Central memory CD8-positive, alpha-beta T cell (primary cell): Measurements from ENCODE around the gene RYR2.
"Not testable (repeated sequence)": the region's sequence is repeated elsewhere in the genome, so short reads cannot be mapped to it uniquely, and the experiment has no call there.

Experiments used
- ATAC-seq: fragments of 150-1000 bp; cut with Tn5 transposase; replicated peaks from 2 replicates; pipeline ENCODE4 v1.10.0; 2022; ENCODE audit warnings: mild to moderate bottlenecking, moderate FRiP score, moderate number of reproducible peaks; ENCODE audit not compliant: poor library complexity, severe bottlenecking; ENCODE audit errors: extremely low read depth
- DNase-seq, 2 donors: peaks; one replicate each; pipeline ENCODE4 v3.0.0; 2021; ENCODE audit warnings: low spot score in 2 of 2
- H3K27ac Mint-ChIP-seq: one replicate; pipeline ENCODE4 v1.8.0; 2022; ENCODE audit warnings: low read depth, mild to moderate bottlenecking, moderate library complexity, mixed read lengths
- H3K27me3 Mint-ChIP-seq: one replicate; pipeline ENCODE4 v1.8.0; 2022; ENCODE audit warnings: mixed read lengths
- H3K36me3 Mint-ChIP-seq: one replicate; pipeline ENCODE4 v1.8.0; 2022; ENCODE audit warnings: mild to moderate bottlenecking, moderate library complexity, mixed read lengths; ENCODE audit not compliant: insufficient read depth
- H3K4me1 Mint-ChIP-seq: one replicate; pipeline ENCODE4 v1.8.0; 2022; ENCODE audit warnings: mixed read lengths
- H3K4me3 Mint-ChIP-seq: one replicate; pipeline ENCODE4 v1.8.0; 2022; ENCODE audit warnings: mild to moderate bottlenecking, moderate library complexity, mixed read lengths
- H3K9me3 Mint-ChIP-seq: one replicate; pipeline ENCODE4 v1.8.0; 2022; ENCODE audit warnings: mixed read lengths

The RYR2 gene

DNA sequence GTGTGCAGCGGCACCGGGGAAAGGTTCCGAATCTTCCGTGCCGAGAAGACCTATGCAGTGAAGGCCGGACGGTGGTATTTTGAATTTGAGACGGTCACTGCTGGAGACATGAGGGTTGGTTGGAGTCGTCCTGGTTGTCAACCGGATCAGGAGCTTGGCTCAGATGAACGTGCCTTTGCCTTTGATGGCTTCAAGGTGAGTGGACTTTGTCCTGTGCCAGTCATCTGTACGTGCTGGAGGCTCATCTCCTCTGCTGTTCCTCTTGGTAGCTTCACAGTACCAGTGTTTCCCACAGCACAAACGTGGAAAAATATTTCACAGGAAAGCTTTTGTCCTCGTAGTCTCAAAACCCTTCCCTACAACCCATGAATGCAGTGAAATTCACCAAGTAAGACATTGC lies 524.6 kb downstream of the RYR2 start:
- no peak overlapping the region for H3K4me3 Mint-ChIP-seq
- H3K9me3 Mint-ChIP-seq, result no peaks in the 10 kb centered on the region
- no peak overlapping the region for H3K27ac Mint-ChIP-seq
- no peak for DNase-seq
- H3K27me3 Mint-ChIP-seq, result peaks cover 7% of the 10 kb centered on the region
- H3K4me1 Mint-ChIP-seq, result no peaks in the 10 kb centered on the region
- no peak for ATAC-seq
- no peaks in the 10 kb centered on the region for H3K36me3 Mint-ChIP-seq

DNA sequence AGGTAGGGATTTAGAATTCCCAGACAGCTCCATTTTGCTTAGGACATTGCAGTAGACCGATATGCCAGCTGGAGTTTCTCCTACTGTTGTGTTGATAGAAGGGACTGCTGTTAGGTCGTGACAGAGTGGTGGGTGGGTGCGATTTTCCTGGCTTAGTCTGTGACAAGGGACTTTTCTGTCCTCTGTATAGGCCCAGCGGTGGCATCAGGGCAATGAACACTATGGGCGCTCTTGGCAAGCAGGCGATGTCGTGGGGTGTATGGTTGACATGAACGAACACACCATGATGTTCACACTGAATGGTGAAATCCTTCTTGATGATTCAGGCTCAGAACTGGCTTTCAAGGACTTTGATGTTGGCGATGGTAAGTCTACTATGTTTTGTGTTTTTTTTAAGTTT lies 527.0 kb downstream of the RYR2 start:
- Mint-ChIP-seq H3K9me3 (no peaks in the 10 kb centered on the region), H3K36me3 (no peaks in the 10 kb centered on the region), H3K27ac (no peak overlapping the region), H3K4me1 (no peaks in the 10 kb centered on the region), H3K27me3 (peaks cover 6% of the 10 kb centered on the region), H3K4me3 (no peak overlapping the region)
- no peak for ATAC-seq
- DNase-seq, result no peak

DNA sequence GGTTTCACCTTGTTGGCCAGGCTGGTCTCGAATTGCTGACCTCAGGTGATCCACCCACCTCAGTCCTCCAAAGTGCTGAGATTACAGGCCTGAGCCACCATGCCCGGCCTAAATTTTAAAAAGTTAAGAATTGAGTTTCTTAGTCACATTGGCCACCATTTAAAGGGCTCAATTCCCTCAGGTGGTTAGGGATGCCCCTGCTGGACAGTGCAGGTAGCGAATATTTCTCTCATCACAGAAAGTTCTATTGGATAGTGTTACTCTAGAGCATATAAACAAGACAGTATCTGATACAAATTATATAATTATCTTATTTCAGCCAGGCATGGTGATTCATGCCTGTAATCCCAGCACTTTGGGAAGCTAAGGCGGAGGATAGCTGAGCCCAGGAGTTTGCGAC lies 528.5 kb downstream of the RYR2 start:
- DNase-seq, result no peak
- Mint-ChIP-seq H3K27me3 (peaks cover 6% of the 10 kb centered on the region), H3K9me3 (no peaks in the 10 kb centered on the region), H3K4me1 (no peaks in the 10 kb centered on the region), H3K27ac (no peak overlapping the region), H3K4me3 (no peak overlapping the region), H3K36me3 (no peaks in the 10 kb centered on the region)
- ATAC-seq, result no peak

DNA sequence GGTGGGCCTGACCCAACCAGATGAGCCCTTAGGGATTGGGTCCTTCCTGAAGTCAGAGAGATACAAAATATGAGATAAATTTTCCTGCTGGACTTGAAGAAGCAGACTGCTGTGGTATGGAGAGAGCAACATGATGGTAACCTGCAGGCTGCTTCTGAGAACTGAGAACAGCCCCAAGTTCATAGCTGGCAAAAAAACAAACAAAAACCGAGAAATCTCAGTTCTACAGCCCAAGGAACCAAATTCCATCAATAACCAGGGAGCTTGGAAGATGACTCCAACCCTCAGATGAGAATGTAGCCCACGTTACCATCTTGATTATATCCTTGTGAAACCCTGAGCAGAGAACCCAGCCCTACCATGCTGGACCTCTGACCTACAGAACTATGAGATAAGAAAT lies 532.6 kb downstream of the RYR2 start:
- H3K4me3 Mint-ChIP-seq, result no peak overlapping the region
- no peaks in the 10 kb centered on the region for H3K36me3 Mint-ChIP-seq
- H3K27me3 Mint-ChIP-seq, result no peaks in the 10 kb centered on the region
- no peaks in the 10 kb centered on the region for H3K4me1 Mint-ChIP-seq
- DNase-seq (no peak), ATAC-seq (no peak)
- H3K9me3 Mint-ChIP-seq, result peaks cover 6% of the 10 kb centered on the region
- no peak overlapping the region for H3K27ac Mint-ChIP-seq

DNA sequence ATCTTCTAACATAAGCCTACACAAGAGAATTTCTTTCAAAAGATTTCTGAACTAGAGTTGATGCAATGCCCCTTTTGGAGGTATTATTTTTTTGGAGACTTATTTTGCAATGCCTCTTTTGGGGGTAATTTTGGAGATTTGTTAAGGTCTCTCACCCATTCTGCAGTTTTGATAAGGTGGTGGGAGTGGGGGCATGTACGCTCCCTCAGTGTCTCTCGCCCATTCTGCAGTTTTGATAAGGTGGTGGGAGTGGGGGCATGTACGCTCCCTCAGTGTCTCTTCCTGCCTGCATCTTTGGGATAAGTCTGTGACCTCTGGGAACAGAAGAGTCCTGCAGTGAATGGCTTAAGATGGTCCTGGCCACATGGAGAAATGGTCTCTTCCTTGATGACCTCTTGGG lies 536.6 kb downstream of the RYR2 start:
- no peak for DNase-seq
- H3K27ac Mint-ChIP-seq, result no peak overlapping the region
- ATAC-seq, result no peak
- no peak overlapping the region for H3K4me3 Mint-ChIP-seq
- peaks cover 6% of the 10 kb centered on the region for H3K9me3 Mint-ChIP-seq
- no peaks in the 10 kb centered on the region for H3K4me1 Mint-ChIP-seq
- no peaks in the 10 kb centered on the region for H3K36me3 Mint-ChIP-seq
- H3K27me3 Mint-ChIP-seq, result no peaks in the 10 kb centered on the region

DNA sequence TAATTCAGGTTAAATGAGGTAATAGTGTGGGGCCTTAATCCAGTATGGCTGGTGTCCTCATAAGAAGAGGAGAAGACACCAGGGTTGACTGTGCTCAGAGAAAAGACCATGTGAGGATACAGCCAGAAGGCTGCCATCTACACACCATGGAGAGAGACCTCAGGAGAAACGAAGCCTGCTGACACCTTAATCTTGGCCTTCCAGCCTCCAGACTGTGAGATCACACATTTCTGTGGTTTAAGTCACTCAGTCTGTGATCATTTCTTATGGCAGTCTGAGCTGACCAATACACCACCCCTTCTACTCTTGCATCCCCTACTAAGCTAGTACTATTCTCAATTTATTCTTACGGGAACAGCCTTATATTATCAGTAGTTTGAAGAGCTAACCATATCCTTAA lies 538.7 kb downstream of the RYR2 start:
- Mint-ChIP-seq H3K27ac (no peak overlapping the region), H3K36me3 (no peaks in the 10 kb centered on the region), H3K4me3 (no peak overlapping the region), H3K27me3 (no peaks in the 10 kb centered on the region), H3K9me3 (peaks cover 6% of the 10 kb centered on the region), H3K4me1 (no peaks in the 10 kb centered on the region)
- ATAC-seq, result no peak
- DNase-seq, result no peak

DNA sequence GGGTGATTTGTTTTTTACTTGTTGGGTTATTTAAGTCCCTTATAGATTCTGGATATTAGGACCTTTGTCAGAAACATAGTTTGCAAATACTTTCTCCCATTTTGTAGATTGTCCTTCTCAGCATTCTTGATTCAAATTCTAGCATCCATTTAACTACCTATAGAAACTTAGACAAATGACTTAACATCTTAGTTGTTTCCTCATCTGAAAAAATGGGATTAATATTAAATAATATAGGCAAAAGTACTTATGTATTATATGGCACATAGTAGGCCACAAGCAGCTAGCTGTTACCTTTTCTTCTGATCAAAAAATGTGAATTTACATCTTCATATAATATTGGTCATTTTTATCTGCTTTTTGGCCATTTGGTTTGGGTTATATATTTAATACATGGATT lies 541.3 kb downstream of the RYR2 start:
- no peak for ATAC-seq
- Mint-ChIP-seq H3K4me3 (no peak overlapping the region), H3K36me3 (no peaks in the 10 kb centered on the region), H3K27me3 (no peaks in the 10 kb centered on the region), H3K27ac (no peak overlapping the region), H3K4me1 (no peaks in the 10 kb centered on the region), H3K9me3 (no peaks in the 10 kb centered on the region)
- DNase-seq, result no peak

DNA sequence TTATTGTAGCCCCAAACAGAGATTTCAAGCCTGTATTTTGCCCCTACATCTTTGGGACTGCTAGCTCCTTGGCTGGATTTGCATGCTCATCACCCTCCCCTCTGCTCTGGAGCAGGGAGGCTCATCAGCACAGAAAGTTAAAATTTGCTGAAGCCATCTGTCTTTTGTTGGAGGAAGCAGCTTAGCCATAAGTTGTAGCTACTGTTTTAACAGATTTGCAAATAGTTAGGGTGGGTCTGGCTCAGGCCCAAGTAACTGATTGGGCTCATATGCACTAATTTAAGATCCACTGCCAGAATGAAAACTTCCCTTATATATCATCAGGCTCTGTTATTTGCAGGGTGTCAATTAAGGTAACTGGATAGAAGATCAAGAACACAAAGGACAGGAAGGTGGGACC lies 541.8 kb downstream of the RYR2 start:
- ATAC-seq, result no peak
- no peak overlapping the region for H3K4me3 Mint-ChIP-seq
- H3K27ac Mint-ChIP-seq, result no peak overlapping the region
- H3K4me1 Mint-ChIP-seq, result no peaks in the 10 kb centered on the region
- no peaks in the 10 kb centered on the region for H3K9me3 Mint-ChIP-seq
- H3K36me3 Mint-ChIP-seq, result no peaks in the 10 kb centered on the region
- DNase-seq, result no peak
- no peaks in the 10 kb centered on the region for H3K27me3 Mint-ChIP-seq

DNA sequence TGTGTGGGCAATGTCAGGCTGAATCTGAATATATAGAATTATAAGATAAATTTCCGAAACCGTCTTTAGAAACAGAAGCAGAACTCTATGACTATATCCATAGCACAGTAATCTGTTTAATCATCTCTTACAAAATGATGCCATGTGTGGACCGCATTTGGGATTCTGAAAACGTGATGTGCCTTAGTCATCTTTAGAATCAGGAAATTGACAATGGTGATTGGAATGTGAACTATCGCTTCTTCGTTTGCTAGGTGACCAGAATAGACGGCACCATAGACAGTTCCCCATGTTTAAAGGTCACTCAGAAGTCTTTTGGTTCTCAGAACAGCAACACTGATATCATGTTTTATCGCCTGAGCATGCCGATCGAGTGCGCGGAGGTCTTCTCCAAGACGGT lies 548.4 kb downstream of the RYR2 start:
- no peak overlapping the region for H3K4me3 Mint-ChIP-seq
- no peak for DNase-seq
- H3K36me3 Mint-ChIP-seq, result no peaks in the 10 kb centered on the region
- H3K27ac Mint-ChIP-seq, result no peak overlapping the region
- H3K9me3 Mint-ChIP-seq, result no peaks in the 10 kb centered on the region
- ATAC-seq, result no peak
- peaks cover 17% of the 10 kb centered on the region for H3K27me3 Mint-ChIP-seq
- H3K4me1 Mint-ChIP-seq, result no peaks in the 10 kb centered on the region

DNA sequence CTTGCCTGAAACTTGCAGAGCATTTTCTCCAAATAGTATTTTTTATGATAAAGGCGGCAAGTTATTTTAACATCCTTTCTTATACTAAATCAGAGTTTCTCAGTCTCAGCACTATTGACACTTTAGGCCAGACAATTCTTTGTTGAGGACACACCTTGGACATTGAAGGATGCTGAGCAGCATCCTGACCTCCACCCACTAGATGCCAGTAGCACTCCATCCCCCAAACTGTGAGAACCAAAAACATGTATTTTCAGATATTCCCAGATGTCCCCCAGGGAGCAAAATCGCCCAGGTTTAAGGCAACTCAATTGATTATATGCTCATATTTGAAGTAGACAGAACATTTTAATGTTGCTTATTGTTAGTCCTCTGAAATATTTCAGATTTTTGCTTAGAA lies 549.4 kb downstream of the RYR2 start:
- peaks cover 26% of the 10 kb centered on the region for H3K27me3 Mint-ChIP-seq
- no peak overlapping the region for H3K27ac Mint-ChIP-seq
- H3K9me3 Mint-ChIP-seq, result peaks cover 7% of the 10 kb centered on the region
- H3K4me3 Mint-ChIP-seq, result no peak overlapping the region
- H3K4me1 Mint-ChIP-seq, result no peaks in the 10 kb centered on the region
- ATAC-seq, result no peak
- no peak for DNase-seq
- H3K36me3 Mint-ChIP-seq, result no peaks in the 10 kb centered on the region

DNA sequence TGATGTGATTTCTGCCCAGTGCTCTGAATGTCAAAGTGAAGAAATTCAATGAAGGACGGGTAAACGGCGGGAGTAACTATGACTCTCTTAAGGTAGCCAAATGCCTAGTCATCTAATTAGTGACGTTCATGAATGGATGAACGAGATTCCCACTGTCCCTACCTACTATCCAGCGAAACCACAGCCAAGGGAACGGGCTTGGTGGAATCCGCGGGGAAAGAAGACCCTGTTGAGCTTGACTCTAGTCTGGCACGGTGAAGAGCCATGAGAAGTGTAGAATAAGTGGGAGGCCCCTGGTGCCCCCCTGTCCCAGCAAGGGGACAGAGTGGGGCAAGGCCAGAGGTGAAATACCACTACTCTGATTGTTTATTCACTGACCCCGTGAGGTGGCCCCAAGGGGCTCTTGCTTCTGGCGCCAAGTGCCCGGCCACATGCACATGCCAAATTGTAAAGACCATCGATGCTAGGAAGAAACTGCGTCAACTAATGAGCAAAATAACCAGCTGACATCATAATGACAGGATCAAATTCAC lies 561.1 kb downstream of the RYR2 start:
- ATAC-seq, H3K27me3 Mint-ChIP-seq, H3K36me3 Mint-ChIP-seq, H3K4me1 Mint-ChIP-seq, H3K9me3 Mint-ChIP-seq, DNase-seq, H3K4me3 Mint-ChIP-seq, H3K27ac Mint-ChIP-seq: not testable (repeated sequence)

DNA sequence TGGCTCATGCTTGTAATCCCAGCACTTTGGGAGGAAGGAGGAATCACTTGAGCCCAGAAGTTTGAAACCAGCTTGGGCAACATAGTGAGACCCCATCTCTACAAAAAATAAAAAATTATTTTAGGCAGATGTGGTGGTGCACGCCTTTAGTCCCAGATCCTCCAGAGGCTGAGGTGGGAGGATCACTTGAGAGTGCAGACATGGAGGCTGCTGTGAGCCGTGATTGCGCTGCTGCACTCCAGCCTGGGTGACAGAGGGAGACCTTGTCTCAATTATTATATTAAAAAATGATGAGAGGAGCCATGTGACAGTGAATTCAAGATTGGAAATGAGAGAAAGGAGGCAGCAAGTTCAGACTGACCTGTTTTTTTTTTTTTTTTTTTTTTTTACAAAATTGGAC lies 566.4 kb downstream of the RYR2 start:
- H3K27ac Mint-ChIP-seq, result no peak overlapping the region
- H3K4me1 Mint-ChIP-seq, result no peaks in the 10 kb centered on the region
- no peak for ATAC-seq
- H3K9me3 Mint-ChIP-seq, result no peaks in the 10 kb centered on the region
- no peaks in the 10 kb centered on the region for H3K36me3 Mint-ChIP-seq
- no peaks in the 10 kb centered on the region for H3K27me3 Mint-ChIP-seq
- H3K4me3 Mint-ChIP-seq, result no peak overlapping the region
- no peak for DNase-seq

DNA sequence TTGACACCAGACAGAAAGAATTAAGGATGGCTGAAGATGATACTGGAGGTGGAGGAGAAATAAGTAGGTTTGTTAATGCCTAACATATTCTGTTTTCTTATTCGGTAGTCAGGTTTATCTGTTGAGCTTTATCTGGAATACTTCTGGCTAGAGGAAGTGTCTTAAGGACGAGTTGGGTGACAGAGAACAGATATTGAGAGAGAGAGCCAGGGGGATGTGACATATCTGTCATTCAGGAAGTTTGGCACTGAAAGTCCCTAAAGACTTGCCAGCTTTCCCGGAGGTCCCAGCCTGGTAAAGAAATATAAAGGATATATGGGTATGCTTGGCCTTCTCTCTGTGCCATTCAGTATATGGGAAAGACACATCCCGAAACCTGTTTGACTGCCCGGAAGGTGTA lies 568.2 kb downstream of the RYR2 start:
- DNase-seq (no peak), ATAC-seq (no peak)
- H3K4me1 Mint-ChIP-seq, result no peaks in the 10 kb centered on the region
- no peaks in the 10 kb centered on the region for H3K36me3 Mint-ChIP-seq
- H3K27ac Mint-ChIP-seq, result no peak overlapping the region
- no peak overlapping the region for H3K4me3 Mint-ChIP-seq
- no peaks in the 10 kb centered on the region for H3K27me3 Mint-ChIP-seq
- H3K9me3 Mint-ChIP-seq, result no peaks in the 10 kb centered on the region

DNA sequence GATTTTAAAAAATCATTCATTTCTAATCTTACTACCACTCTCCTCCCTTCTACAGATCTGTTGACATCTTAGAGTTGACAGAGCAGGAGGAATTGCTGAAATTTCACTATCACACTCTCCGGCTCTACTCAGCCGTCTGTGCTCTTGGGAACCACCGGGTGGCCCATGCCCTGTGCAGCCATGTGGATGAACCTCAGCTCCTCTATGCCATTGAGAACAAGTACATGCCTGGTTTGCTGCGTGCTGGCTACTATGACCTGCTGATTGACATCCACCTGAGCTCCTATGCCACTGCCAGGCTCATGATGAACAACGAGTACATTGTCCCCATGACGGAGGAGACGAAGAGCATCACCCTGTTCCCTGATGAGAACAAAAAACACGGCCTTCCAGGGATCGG lies 572.0 kb downstream of the RYR2 start:
- H3K4me3 Mint-ChIP-seq, result no peak overlapping the region
- no peak for DNase-seq
- no peak for ATAC-seq
- H3K27ac Mint-ChIP-seq, result no peak overlapping the region
- no peaks in the 10 kb centered on the region for H3K36me3 Mint-ChIP-seq
- peaks cover 18% of the 10 kb centered on the region for H3K9me3 Mint-ChIP-seq
- H3K4me1 Mint-ChIP-seq, result no peaks in the 10 kb centered on the region
- H3K27me3 Mint-ChIP-seq, result peaks cover 32% of the 10 kb centered on the region
